Large intestine (tissue), 3 donors: Measurements from ENCODE around the gene ZNF490. TPM values are rescaled to one million over a fixed set of nuclear protein-coding genes. Genes with fewer than 3 reads are reported as not detected.

Source experiments
- DNase-seq, 2 donors: peaks; one replicate each; pipeline versions ENCODE4 v3.0.0 to v3.0.0-alpha.2; 2013
- H3K27ac ChIP-seq: one replicate; pipeline ENCODE4 v1.5.1; 2013; ENCODE audit warnings: low read length
- H3K27me3 ChIP-seq: 2 replicates; pipeline ENCODE4 v1.6.1; 2013; ENCODE audit warnings: low read length; ENCODE audit not compliant: control insufficient read depth, insufficient read depth
- H3K36me3 ChIP-seq: 2 replicates; pipeline ENCODE4 v1.6.1; 2013; ENCODE audit warnings: low read length; ENCODE audit not compliant: control insufficient read depth, insufficient read depth
- H3K4me1 ChIP-seq: one replicate; pipeline ENCODE4 v1.6.1; 2013; ENCODE audit warnings: low read length; ENCODE audit not compliant: control insufficient read depth, insufficient read depth
- H3K4me3 ChIP-seq: one replicate; pipeline ENCODE4 v1.5.1; 2013; ENCODE audit warnings: low read length
- H3K9me3 ChIP-seq: one replicate; pipeline ENCODE4 v1.6.1; 2013; ENCODE audit warnings: mild to moderate bottlenecking, low read depth, low read length, moderate library complexity; ENCODE audit not compliant: control insufficient read depth
- WGBS: methylation state at CpG from one replicate; pipeline ENCODE4 v1.1.5; 2013; ENCODE audit warnings: low lambda C conversion rate; ENCODE audit not compliant: insufficient coverage; 5-methylcytosine and 5-hydroxymethylcytosine counted together
- polyA plus RNA-seq: library from polyadenylated mRNA; unstranded; fragments of 120-200 nt; gene quantifications from one replicate; pipeline ENCODE4 v1.2.1, GENCODE V29; 2013

The ZNF490 gene
- polyA plus RNA-seq, 1 donor: 2.9 TPM

DNA sequence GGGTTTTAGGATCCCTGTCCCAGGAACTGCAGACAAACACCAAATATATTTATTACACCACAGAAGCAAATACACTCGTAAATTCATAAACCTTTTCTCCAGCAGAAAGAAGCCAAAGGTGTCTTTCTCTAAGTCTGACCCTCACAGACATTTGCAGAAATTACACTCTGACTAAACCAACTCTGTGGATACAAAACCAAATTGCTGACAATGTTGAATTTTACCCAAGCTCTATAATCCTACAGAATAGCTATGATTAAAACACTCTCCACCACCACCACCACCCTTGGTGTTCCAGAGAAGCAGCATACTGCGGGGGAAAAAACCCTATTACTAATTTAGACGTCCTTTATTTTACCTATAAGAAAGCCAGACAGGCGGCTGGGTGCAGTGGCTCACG lies 64.5 kb downstream of the ZNF490 start:
- DNase-seq: no peak
- H3K36me3 ChIP-seq: peaks cover 41% of the 10 kb centered on the region
- WGBS: no CpG with 5 or more reads among the region's 5 CpGs
- H3K9me3 ChIP-seq: peaks cover 45% of the 10 kb centered on the region
- peaks cover 7% of the 10 kb centered on the region for H3K4me1 ChIP-seq
- no peak overlapping the region for H3K27ac ChIP-seq
- H3K4me3 ChIP-seq: no peak overlapping the region
- no peaks in the 10 kb centered on the region for H3K27me3 ChIP-seq

- WGBS: no CpG with 5 or more reads among the region's 8 CpGs
- peaks cover 7% of the 10 kb centered on the region for H3K4me1 ChIP-seq
- no peak overlapping the region for H3K27ac ChIP-seq
- no peaks in the 10 kb centered on the region for H3K27me3 ChIP-seq
- H3K4me3 ChIP-seq: no peak overlapping the region
- H3K36me3 ChIP-seq: peaks cover 44% of the 10 kb centered on the region
- peaks cover 53% of the 10 kb centered on the region for H3K9me3 ChIP-seq
- DNase-seq: no peak
Measured at GRCh38 chr19:12545267-12545666, 65.3 kb downstream of the ZNF490 start.

- no peak overlapping the region for H3K4me3 ChIP-seq
- no peak for DNase-seq
- peaks cover 44% of the 10 kb centered on the region for H3K36me3 ChIP-seq
- peaks cover 3% of the 10 kb centered on the region for H3K4me1 ChIP-seq
- peaks cover 58% of the 10 kb centered on the region for H3K9me3 ChIP-seq
- no peaks in the 10 kb centered on the region for H3K27me3 ChIP-seq
- no peak overlapping the region for H3K27ac ChIP-seq
- WGBS: no CpG with 5 or more reads among the region's 5 CpGs
Measured at GRCh38 chr19:12544401-12544876, 66.2 kb downstream of the ZNF490 start.

DNA sequence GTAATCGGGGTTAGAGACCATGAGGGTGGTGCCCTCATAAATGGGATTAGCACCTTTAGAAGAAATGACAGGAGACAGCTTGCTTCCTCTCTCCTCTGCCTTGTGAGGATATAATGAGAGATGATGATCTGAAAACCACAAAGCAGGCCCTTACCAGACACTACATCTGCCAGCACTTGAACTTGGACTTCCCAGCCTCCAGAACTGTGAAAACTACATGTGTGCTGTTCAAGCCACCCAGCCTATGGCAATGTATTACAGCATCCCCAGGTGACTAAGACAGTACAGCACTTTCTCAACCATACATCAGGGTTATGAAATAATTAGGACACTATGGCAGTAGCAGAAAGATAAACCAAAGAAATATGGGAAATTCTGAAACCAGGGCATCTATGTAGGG lies 66.8 kb downstream of the ZNF490 start:
- Histone ChIP-seq H3K4me3 (no peak overlapping the region), H3K27me3 (no peaks in the 10 kb centered on the region), H3K4me1 (no peaks in the 10 kb centered on the region), H3K36me3 (peaks cover 43% of the 10 kb centered on the region), H3K9me3 (peaks cover 61% of the 10 kb centered on the region), H3K27ac (no peak overlapping the region)
- 100% methylated on average over 1 of the region's 1 CpG for WGBS
- no peak for DNase-seq

Other genes starting within 250 kb of the ZNF490 start
- gene ZNF442, start 245.1 kb downstream of the ZNF490 start, polyA plus RNA-seq: 2.2 TPM
- gene ZNF799, start 209.5 kb downstream of the ZNF490 start, polyA plus RNA-seq: 7.3 TPM
- gene ZNF443, start 169.8 kb downstream of the ZNF490 start, polyA plus RNA-seq: 6.4 TPM
- gene ZNF709, start 126.0 kb downstream of the ZNF490 start, polyA plus RNA-seq: 2.5 TPM
- 12.3 TPM for gene ZNF564, start 59.3 kb downstream of the ZNF490 start, polyA plus RNA-seq
- gene ZNF791, start 107 bp upstream of the ZNF490 start, polyA plus RNA-seq: 19.0 TPM
- gene MAN2B1, start 55.9 kb upstream of the ZNF490 start, polyA plus RNA-seq: 51.5 TPM
- gene WDR83, start 56.0 kb upstream of the ZNF490 start, polyA plus RNA-seq: 20.5 TPM
- 97.7 TPM for gene DHPS, start 71.1 kb upstream of the ZNF490 start, polyA plus RNA-seq
- gene GNG14, start 77.2 kb upstream of the ZNF490 start, polyA plus RNA-seq: 0.33 TPM
- gene FBXW9, start 85.8 kb upstream of the ZNF490 start, polyA plus RNA-seq: 9.5 TPM
- gene TNPO2, start 113.1 kb upstream of the ZNF490 start, polyA plus RNA-seq: 49.2 TPM
- 219 TPM for gene TRIR, start 123.9 kb upstream of the ZNF490 start, polyA plus RNA-seq
- gene GET3, start 126.7 kb upstream of the ZNF490 start, polyA plus RNA-seq: 64.0 TPM
- gene BEST2, start 141.0 kb upstream of the ZNF490 start, polyA plus RNA-seq: 0.10 TPM
- gene HOOK2, start 164.7 kb upstream of the ZNF490 start, polyA plus RNA-seq: 192 TPM
- gene JUNB, start 180.7 kb upstream of the ZNF490 start, polyA plus RNA-seq: 333 TPM
- gene PRDX2, start 191.0 kb upstream of the ZNF490 start, polyA plus RNA-seq: 271 TPM
- gene THSD8, start 191.3 kb upstream of the ZNF490 start, polyA plus RNA-seq: 3.8 TPM
- 20.3 TPM for gene RNASEH2A, start 195.8 kb upstream of the ZNF490 start, polyA plus RNA-seq
- gene RTBDN, start 223.8 kb upstream of the ZNF490 start, polyA plus RNA-seq: 1.6 TPM
- gene MAST1, start 227.7 kb upstream of the ZNF490 start, polyA plus RNA-seq: 4.4 TPM